ENCODE results near the gene HOGA1.

DNA sequence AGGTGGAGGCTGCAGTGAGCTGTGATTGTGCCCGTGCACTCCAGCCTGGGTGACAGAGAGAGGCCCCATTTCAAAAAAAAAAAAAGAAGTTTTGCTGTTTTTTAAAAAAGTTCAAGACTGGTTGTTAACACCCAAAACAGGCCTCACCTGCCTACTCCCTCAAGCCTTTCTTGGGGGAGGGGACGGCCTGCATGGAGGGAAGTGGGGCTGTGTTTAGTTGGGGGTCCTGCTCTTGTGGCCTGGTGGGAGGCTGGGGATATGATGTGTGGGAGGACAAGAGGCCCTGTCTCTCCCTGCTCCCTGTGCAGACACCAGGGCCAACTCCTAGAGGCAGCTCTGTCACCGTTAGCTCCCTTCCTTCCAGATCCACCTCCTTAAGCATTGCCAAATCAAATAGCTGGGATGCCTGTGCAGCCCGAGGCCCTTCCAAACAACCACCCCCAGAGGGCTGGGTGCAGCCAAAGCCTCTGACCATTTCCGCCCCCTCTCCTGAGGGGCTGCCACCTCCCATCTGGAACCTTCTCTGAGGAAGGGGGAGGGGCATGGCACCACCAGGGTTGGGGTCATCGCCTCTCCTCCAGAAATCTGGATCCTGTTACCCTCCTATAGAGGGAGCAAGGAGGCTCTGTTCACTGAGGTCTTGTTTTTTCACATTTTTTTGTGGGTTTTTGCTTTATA, 44.5 kb upstream of the HOGA1 start:
- TF ChIP-seq, protein P1, sequence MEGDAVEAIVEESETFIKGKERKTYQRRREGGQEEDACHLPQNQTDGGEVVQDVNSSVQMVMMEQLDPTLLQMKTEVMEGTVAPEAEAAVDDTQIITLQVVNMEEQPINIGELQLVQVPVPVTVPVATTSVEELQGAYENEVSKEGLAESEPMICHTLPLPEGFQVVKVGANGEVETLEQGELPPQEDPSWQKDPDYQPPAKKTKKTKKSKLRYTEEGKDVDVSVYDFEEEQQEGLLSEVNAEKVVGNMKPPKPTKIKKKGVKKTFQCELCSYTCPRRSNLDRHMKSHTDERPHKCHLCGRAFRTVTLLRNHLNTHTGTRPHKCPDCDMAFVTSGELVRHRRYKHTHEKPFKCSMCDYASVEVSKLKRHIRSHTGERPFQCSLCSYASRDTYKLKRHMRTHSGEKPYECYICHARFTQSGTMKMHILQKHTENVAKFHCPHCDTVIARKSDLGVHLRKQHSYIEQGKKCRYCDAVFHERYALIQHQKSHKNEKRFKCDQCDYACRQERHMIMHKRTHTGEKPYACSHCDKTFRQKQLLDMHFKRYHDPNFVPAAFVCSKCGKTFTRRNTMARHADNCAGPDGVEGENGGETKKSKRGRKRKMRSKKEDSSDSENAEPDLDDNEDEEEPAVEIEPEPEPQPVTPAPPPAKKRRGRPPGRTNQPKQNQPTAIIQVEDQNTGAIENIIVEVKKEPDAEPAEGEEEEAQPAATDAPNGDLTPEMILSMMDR (IDR thresholded peaks at IDR 0.05) = no peak
- TF ChIP-seq POLR2A (IDR thresholded peaks at IDR 0.05) = no peak
- peak in 1 of 3 donors; percentile 43 for TF ChIP-seq POLR2AphosphoS5 (IDR thresholded peaks at IDR 0.05)

All from breast epithelium (tissue), 3 donors.